Activated naive CD4-positive, alpha-beta T cell treated with anti-CD3 and anti-CD28 coated beads, Interleukin-2, amount 50 U/mL, for 24 hours (primary cell): ENCODE data around the gene PSMD8.

Experiments
- H3K27ac Mint-ChIP-seq: one replicate; pipeline ENCODE4 v1.8.0; 2021; ENCODE audit warnings: mild to moderate bottlenecking, mixed read lengths
- H3K27me3 Mint-ChIP-seq: one replicate; pipeline ENCODE4 v1.8.0; 2021; ENCODE audit warnings: mixed read lengths
- H3K36me3 Mint-ChIP-seq: one replicate; pipeline ENCODE4 v1.8.0; 2021; ENCODE audit warnings: mixed read lengths
- H3K4me1 Mint-ChIP-seq: one replicate; pipeline ENCODE4 v1.8.0; 2021; ENCODE audit warnings: mixed read lengths
- H3K4me3 Mint-ChIP-seq: one replicate; pipeline ENCODE4 v1.8.0; 2021; ENCODE audit warnings: mild to moderate bottlenecking, mixed read lengths
- H3K9me3 Mint-ChIP-seq: one replicate; pipeline ENCODE4 v1.8.0; 2021; ENCODE audit warnings: mixed read lengths

Gene PSMD8

DNA sequence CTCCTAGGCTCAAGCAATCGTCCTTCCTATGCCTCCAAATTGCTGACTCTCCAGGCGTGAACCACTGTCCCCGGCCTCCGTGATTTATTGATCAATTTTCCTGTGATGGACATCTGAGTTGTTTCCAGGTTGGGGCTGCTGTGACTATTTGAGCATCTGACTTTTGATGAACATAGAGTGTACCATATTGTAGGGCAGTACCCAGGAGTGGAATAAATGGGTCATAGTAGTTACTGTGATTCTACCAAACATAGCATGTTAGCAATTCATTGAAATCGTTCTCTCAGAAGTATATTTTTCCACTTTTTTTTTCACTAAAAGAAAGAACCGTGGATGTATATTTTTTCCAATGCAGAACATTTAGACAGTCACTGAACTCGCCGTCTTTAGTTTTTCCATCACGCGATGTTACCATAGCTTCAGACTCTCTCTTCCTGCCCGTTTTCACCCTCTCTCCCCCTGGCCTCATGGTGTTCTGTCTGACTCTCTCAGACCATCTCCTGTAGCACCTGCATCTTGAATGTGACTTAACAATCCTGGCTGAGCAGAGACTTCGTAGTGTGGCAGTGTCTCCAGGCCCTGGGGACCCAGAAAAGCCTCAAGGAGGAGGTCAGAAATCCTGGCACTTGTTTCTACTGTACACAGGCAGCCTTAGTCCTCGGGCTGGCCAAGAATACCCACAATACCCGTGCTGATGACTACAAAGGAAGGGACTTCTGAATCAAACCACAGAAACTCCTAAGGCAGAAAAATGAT lies 54.9 kb downstream of the PSMD8 start:
- H3K27me3 Mint-ChIP-seq = peaks cover 5% of the 10 kb centered on the region
- peak overlapping the region; percentile 98 for H3K27ac Mint-ChIP-seq
- peaks cover 32% of the 10 kb centered on the region for H3K4me1 Mint-ChIP-seq
- peak overlapping the region; percentile 27 for H3K4me3 Mint-ChIP-seq
- H3K9me3 Mint-ChIP-seq = no peaks in the 10 kb centered on the region
- H3K36me3 Mint-ChIP-seq = no peaks in the 10 kb centered on the region

DNA sequence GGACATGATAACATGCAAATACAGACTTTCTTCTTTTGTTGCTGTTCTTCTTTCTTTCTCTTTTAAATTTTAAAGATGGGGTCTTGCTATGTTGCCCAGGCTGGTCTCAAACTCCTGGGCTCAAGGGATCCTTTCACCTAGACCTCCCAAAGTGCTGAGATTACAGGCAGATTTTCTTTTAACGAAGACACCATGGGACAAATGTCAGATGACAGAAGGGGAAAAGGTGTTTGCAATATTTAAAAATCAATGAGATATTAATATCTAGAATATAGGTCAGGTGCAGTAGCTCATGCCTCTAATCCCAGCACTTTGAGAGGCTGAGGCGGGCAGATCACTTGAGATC lies 55.4 kb downstream of the PSMD8 start:
- Mint-ChIP-seq H3K4me3 (no peak overlapping the region), H3K27ac (peak overlapping the region; percentile 98), H3K4me1 (peaks cover 35% of the 10 kb centered on the region), H3K9me3 (no peaks in the 10 kb centered on the region), H3K27me3 (peaks cover 7% of the 10 kb centered on the region), H3K36me3 (no peaks in the 10 kb centered on the region)

DNA sequence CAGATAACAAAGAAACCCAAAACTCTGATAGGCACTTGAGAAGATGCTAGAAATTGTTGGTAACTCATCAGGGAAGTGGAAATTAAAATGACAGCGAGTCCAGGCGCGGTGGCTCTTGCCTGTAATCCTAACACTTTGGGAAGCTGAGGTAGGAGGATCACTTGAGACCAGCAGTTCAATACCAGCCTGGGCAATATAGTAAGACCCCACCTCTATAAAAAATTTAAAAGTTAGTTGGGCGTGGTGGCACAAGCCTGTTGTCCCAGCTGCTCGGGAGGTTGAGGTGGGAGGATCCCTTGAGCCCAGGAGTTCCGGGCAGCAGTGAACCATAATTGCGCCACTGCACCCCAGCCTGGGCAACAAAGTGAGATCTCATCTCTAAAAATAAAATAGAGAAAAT lies 56.6 kb downstream of the PSMD8 start:
- peaks cover 31% of the 10 kb centered on the region for H3K4me1 Mint-ChIP-seq
- no peaks in the 10 kb centered on the region for H3K9me3 Mint-ChIP-seq
- no peak overlapping the region for H3K4me3 Mint-ChIP-seq
- H3K36me3 Mint-ChIP-seq = no peaks in the 10 kb centered on the region
- peaks cover 10% of the 10 kb centered on the region for H3K27me3 Mint-ChIP-seq
- no peak overlapping the region for H3K27ac Mint-ChIP-seq

DNA sequence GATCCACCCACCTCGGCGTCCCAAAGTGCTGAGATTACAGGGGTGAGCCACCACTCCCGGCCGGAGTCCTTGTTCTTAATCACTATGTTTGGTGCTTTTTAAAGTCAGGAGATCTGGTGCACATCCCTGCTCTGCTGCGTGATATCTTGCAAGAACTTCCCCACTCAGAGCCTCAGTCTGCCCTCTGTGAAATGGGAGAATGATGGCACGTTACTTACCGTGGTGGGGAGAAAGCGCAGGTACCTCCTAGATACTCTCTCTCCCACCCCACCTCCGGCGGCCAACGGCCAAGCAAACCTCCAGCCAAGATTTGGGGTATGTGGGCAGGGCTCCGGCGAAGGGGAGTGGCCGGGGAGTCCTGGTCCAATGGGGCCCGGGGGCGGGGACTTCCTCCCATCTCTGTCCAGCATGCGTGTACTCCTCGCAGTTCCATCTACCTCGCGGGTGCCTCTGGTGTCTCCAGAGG lies 58.9 kb downstream of the PSMD8 start, which contains the start of gene RYR1:
RYR1 (plus strand) TSS at position 424 of the 466 bp plus-strand sequence. CDS start 139 bp downstream, outside the sequence.
- H3K4me1 Mint-ChIP-seq = peaks cover 19% of the 10 kb centered on the region
- no peaks in the 10 kb centered on the region for H3K9me3 Mint-ChIP-seq
- no peak within 1 kb of the TSS for H3K27ac Mint-ChIP-seq
- H3K36me3 Mint-ChIP-seq = no peaks in the 10 kb centered on the region
- H3K4me3 Mint-ChIP-seq = peak within 1 kb of the TSS; percentile 62
- H3K27me3 Mint-ChIP-seq = peaks cover 14% of the 10 kb centered on the region
